GM18502 (cell line): ENCODE data around the gene SYTL3.
A peak's percentile ranks its signal among the peaks of the same experiment; 100 is the strongest.
"Not testable (repeated sequence)": the region's sequence is repeated elsewhere in the genome, so short reads cannot be mapped to it uniquely, and the experiment has no call there.

Experiments
- ATAC-seq: cut with Tn5 transposase; IDR thresholded peaks from one replicate; pipeline ENCODE4 v1.9.1; 2021; ENCODE audit warnings: mild to moderate bottlenecking; ENCODE audit not compliant: unreplicated experiment, poor library complexity

The SYTL3 gene

DNA sequence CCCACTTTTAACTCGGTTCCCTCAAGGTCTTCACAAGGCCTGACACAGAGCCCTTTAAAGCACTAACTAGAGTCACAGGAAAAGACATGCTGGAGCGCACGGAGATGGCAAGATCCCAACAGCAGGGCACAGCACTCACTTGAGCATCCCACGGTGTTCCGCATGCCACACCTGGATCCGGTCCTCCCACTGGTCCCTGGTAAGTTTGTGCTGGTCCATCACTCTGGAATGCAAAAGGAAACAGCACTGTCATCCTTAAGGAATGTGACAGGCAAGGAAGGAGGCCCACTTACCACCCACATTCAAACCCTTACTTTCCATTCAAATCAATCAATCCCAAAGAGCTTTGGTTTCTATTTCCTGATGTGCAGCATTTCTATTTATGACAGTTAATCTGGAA is 134.7 kb downstream of the SYTL3 start:
- ATAC-seq = no peak

DNA sequence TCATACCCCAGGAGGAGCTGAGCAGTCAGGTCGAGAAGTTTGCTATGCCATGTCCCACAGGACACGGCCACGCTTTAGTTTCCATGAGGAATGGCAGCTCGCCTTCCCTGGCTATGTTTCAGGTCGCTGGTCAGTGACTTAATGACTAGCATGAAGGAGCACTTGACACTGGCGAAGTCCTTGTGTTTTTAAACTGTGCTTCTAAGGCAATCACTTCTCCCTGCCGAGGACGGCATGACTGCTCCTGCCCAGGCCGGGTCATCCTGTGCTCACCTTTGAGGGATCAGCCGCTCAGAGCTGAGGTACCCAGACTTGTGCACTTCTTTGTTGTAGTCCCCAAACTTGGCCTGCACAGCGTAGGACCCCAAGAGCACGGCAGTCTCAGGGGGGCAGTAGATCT is 135.2 kb downstream of the SYTL3 start:
- ATAC-seq = no peak

DNA sequence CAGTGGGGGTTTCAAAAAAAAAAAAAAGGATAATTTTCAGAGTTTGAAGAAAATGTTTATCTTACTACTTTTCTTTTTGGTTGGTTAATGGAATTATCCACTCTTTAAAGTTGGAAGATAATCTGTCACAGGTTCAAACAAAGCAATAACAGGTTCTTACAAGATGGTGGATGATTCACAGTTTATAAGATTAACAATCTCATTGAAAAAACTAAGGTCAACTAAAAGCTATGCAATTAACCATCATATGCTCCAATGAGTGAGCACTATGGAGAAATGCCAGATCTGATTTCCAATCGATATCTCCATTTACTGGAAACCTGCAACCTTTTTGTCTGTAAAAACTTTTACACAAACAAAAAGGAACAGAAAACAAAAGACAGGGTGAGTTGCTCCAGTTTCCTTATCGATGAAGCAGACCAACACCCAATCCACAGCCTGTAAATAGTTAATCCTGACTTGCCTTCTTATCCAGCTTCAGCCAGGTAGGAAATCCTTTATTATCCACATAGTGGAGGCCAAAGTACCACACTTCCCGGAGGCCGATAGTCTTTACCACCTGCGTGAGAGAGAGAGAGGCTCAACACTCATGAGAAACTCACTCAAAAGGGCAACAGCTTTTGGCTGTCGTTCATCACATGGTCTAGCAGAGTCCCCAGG is 136.9 kb downstream of the SYTL3 start:
- no peak for ATAC-seq

DNA sequence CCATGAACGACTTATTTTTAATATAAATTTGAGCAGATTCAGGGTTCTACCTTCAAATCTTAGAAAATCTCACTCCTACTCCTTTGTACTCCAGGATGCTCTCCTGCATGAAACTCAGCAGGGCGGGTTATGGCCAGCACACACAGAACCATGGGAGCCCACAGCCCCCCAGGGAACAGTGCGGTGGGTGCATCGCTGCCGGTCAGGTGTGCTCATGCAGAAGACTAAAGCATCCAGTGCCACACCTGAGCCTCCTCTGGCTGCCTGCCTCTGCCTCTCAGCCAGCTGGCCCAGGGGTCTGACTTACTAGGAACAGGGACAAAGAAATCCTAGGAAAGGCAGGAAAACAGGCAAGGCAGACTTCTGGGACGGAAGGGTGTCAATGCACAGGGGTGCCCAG is 137.5 kb downstream of the SYTL3 start:
- no peak for ATAC-seq

DNA sequence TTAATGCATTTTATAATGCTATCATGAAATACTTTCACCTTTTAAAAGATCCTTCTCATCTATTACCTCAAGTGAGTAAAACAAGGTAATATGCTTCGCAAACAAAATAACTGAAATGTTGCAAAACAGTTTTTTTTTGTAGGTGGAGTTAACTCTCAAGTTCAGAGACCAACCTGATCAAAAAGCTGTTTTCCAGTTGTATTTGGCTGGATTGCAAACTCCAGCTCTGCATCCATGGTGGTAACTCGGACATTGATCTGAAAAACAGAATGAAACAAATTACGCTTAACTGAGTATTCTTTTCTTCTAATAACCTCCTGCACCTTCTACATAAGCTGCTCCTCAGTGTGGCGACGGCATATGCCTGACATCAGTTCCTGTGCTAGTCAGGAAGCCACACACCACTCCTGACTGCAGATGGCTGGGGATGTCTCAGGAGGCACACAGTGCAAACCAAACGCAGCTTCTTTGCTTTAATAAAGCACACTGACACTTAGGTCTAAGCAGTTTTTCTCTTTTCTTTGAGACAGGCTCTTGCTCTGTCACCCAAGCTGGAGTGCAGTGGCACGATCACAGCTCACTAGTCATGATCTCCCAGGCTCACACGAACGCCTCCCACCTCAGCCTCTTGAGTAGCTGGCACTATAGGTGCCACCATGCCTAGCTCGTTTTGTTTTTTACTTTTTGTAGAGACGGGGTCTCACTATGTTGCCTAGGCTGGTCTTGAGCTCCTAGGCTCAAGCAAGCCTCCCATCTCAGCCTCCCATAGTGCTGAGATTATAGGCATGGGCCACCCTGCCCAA is 139.5 kb downstream of the SYTL3 start:
- ATAC-seq = peak; percentile 57

DNA sequence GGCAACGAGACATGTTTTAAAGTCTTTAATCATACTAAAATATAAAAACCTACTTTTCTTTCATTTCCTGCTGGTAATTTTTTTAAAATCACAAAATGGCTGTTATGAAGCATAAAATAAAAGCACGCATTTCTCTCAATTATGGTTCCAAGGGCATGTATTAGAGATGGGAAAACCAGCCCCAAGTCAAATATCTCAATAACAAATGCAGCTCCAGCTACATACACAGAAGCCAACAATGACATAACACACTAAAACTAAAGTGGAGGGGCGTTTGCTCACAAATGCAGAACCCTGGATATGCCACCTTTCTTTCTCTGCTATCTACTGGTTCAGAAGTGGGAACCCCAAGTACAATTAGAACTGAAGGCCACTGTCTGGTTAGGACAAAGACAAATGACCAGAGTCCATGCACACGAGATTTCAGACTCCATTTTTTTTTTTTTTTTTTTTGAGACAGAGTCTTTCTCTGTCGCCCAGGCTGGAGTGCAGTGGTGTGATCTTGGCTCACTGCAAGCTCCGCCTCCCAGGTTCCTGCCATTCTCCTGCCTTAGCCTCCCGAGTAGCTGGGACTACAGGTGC is 141.5 kb downstream of the SYTL3 start:
- ATAC-seq = no peak

DNA sequence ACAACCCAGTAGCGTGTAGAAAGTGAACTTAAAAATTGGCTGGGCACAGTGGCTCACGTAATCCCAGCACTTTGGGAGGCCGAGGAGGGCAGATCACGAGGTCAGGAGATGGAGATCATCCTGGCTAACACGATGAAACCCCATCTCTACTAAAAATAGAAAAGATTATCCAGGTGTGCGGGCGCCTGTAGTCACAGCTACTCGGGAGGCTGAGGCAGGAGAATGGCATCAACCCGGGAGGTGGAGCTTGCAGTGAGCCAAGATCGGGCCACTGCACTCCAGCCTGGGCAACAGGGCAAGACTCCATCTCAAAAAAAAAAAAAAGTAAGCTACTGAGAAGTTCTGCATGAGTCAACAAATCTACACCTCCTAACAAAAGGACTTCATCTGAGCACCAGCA is 142.7 kb downstream of the SYTL3 start:
- ATAC-seq = not testable (repeated sequence)

DNA sequence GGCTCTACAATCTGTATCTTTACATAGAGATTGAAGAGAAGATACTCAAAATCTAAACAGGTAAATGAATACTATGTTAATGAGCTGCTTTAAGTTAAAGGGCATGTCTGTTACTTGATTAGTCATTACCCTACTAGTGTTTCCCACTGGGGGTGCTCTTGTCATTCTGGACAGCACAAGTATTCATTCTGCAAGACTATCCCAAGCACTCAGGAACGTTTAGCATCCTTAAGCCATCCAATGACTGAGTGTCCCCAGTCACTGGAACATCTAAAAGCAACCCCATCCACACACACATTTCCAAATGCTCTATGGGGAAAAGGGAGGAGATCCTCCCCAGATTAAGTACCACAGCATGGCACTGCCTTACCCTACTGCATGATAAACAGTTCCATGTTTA is 143.6 kb downstream of the SYTL3 start:
- peak; percentile 66 for ATAC-seq

DNA sequence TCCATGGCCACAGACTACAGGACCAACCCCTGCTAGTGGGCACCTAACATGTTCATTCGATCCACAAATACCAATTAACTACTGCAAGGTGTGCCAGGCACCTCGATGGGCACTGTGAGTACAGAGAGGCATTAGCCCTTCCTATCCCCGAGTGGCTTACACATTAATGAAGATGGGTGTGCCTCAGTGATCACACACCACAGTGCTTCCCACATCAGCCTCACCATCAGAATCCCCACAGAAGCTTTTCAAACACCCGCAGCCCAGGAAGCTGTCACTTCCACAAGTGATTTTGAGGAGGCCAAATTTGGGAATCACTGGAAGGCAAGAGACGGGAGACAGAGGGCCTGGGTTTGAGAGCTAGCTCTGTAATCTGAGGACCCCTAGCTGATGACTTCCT is 145.7 kb downstream of the SYTL3 start:
- no peak for ATAC-seq

DNA sequence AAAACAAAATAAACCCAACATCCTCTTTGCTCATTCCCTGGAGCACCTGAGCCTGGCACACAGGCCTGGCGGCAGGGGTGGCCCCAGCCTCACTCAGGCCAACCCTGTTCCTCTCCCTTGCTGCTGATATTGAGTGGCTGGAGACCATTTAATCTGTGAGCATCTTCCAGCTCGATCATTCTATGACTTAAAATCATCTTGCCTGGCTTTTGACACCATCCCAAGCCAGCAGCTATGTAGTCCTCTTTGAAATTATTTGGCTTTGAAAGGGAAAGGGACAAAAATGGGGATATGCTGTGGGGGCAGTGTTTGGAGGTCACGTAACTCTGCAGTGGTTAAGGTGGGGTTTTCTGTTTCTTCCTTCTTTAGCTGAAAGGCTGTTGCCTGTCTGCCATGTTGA is 146.5 kb downstream of the SYTL3 start:
- no peak for ATAC-seq

DNA sequence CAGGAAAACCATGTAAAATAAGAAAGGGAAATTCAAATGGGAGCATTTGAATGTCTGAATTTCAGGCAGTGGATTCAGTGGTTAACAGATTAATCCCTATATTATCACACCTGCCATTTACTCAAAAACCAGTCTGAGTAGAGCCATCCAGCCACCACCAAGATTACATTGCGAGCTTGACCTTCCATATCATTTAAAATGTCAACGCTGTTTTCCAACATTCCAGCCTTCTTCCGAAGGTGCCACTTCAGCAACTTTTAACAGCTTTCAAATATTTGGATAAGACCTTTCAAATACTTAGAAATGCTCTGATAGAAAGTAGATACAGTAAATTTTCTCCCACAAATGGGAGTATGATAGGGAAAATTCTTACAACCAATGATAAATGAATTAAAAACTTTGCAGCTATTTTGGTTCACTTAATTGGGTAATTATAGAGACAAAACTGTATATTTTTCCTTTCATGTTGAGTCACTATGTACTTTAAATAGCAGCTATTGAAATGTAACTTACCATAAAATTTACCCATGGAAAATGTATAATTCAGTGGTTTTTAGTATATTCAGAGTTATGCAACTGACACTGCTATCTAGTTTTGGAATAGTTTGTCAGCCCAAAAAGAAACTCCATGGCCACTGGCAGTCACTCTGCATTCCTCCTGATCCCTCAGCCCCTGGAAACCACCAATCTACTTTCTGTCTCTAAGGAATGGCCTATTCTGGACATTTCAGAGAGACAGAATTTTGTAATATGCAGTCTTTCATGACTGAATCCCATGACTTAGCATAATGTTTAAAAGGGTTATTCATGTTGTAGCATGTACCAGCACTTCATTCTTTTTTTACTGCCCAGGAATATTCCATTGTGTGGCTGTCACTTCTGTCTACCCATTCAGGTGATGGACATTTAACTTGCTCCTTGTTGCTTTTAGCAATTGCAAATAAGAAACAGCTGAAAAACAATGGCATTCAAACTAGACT is 147.8 kb downstream of the SYTL3 start:
- no peak for ATAC-seq

DNA sequence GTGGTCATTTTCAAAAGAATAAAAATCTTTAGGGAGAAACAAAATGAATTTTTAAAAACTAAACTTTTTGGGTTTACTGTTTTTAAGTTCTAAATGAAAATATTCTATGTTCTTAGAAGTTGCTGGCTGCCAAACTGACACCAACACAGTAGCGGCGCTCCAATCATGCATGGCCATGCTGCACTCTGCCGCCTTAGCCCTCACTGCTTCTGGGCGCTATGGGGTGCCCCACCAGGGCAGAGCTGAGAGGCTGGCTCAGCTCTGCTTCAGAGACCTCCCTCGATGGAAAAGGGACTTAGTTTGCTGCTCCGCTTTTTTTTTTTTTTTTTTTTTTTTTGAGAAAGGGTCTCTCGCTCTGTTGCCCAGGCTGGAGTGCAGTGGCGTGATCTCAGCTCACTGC is 148.5 kb downstream of the SYTL3 start:
- no peak for ATAC-seq

DNA sequence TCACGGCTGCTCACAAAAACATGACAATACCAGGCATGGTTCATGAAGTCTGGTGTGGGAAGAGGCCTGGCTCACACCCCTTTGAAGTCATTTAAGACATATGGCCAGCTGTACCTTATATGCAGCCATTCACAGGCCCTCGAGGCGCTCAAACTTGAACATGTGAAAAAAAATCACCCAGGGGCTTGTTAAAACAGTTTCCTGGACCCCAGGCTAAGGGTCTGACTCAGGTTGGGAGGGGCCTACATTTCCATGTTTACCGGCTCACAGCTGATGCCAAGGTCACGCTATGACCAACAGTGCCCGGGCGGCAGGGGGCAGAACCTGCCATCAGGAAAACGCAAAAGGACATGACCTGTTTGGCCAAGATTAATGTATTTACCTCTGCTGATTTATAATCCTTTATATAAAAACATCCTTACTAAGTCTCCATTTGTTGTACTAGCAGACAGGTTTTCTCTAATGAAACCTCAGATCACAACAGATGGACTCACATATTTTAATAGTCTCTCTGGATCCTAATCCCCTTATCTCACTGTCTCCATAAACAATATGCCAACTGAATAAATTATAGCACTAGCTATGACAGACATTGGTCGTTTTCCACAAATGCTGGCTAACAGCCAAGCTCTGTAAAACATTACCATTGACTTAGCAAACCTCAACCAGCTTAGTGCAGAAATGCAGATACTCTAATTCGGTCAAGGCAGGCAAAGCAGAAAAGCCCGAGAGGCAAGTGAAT is 149.4 kb downstream of the SYTL3 start:
- ATAC-seq = no peak

DNA sequence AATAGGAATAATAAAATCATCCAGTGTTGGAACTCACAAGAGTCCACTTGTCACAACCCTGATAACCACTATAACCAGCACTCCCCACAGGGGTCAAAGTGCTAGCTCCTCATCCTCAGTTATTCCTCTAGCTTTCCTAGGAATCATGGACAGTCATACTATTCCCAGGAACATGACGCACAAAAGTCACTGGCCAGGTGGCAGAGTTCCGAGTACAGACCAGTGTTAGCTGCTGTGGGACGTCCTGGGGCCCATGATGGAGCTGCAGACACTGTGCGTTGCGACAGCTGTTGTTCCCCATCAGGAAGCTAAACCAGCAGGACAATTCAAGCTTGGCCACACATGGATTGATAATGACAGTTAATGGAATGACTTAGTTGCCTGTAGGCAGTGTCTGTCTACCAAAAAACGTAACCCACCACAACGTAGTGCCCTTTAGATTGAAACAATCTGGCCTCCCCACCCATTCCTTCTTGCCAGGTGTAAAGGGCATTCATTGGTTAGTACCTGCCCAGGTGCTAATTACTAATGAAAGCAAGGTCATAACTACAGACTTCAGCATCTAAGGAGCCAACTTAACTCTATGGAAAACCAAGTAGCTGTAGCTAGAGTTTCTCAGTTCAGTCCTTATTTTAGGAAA is 151.9 kb downstream of the SYTL3 start:
- no peak for ATAC-seq

DNA sequence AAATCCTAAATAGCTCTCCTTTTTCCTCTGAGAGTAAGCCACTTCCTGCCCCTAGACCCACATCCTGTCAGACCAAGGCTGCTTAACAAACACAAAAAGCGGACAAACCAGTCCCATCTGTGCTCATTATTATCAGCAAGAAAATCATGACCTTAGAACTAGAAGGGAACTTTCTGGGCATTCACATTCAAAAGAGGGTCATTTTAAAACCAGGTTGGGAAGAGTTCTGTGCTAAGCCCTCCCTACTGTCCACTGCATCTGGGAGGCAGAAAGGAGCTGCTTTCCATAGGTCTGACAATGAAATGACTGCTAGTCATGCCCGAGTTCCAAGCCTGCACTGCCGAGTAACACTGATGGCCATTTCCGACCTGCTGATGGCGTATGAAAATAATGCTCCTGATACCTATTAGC is 153.9 kb downstream of the SYTL3 start:
- ATAC-seq = peak; percentile 78

DNA sequence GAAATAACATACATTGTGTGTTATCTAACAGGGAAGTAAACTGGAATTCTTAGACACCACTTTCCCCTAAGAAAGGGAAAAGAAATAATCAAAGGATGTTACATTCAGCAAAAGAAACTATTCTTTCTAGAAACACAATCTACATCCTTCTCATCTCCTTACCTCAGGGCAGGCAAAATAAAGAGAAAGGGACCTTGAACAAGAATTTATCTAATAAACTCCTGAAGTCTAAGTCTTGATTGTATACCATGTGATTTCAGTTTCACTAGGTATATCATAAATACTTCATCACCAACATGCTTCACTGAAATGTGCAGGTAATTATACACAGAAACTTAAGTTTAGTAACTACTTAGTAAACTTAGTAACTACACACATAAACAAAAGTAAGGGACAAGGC is 154.4 kb downstream of the SYTL3 start:
- no peak for ATAC-seq

DNA sequence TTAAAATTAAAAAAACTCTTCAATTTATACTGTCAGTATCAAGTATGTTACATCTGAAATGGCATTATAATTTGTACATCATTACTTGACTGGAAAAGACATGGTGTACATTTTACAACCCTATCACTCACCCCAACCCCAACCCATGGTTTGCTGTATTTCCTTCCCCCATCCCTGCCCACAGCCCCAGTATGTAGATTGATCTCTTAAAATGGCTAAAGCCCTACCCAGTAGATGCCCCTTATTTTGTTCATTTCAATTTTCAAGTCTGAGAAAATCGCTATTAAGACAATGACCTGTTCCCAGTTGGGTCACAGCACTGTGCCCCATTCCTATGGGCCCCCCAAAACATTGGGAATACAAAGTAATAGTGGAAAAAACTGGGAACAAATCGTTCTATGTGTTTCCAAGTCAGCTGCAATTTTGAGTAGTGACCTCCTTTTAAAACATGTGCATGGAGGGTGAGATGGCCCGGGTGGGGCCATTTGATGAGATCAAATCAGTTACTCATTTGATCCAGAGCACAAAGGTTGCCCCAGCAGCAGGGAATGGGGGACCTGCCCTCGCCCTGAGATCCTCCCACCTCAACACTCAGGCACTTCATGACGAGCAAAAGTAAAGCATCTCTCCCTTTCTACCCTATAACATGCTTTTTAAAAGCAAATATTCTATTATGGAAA is 156.0 kb downstream of the SYTL3 start:
- ATAC-seq = no peak

DNA sequence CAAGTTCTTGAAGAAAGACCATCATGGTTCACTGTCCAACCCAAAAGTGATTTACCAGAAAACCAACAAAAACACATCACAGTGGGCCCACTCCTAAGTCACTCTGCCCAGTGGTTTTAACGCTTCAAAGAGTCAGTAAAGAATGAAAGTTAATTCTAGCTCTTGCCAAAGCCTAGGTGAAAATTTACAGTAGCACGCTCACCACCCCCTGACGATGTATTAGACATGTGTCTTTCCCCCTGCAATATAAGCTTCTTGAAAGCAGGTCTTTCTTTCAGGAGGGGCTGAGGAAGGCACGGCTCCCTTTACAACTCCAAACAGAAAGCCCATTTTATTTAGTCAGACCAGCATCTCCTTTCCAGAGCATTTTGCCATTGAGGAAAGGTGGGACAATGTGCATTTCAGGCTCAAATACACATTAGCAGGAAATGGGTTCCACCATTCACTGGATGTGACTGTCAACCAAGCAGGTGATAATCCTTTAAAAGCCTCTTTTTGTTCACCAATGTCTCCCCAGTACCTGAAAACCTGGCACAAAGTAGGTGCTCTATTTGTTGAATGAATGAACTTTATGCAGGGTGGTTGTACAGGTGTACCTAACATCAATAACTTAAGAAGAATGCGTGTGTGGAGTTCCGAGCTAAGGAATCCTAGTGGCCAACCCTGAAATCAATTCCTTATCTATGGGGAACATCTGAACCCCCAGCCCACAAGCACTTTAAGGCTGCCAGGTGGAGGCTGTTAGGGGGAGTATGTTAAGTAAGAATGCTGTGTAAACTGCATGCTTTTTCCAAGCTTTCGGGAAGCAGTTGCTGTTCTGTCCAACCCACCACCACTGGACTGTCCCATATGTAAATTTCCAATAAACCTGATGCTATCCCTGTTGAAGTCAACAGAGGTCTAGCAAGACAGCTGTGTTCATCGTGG is 157.9 kb downstream of the SYTL3 start:
- no peak for ATAC-seq
